MM.1S (cell line): ENCODE measurements around the gene TYK2.

Source experiments
- DNase-seq: peaks from one replicate; pipeline ENCODE4 v3.0.0-alpha.2; 2015
- H2AFZ ChIP-seq: fragments of 300-600 bp; sonication (generic); 2 replicates; pipeline ENCODE4 v1.6.0; 2016; ENCODE audit warnings: antibody characterized with exemption, low read length
- H3F3A ChIP-seq: fragments of 300-600 bp; sonication (generic); 2 replicates; pipeline ENCODE4 v1.6.1; 2016; ENCODE audit warnings: mild to moderate bottlenecking, antibody characterized with exemption, low read length, moderate library complexity, mixed read lengths; ENCODE audit not compliant: insufficient read depth
- H3K27ac ChIP-seq: fragments of 300-600 bp; sonication (generic); 2 replicates; pipeline ENCODE4 v1.5.1; 2016; ENCODE audit warnings: mild to moderate bottlenecking, low read length
- H3K27me3 ChIP-seq: fragments of 300-600 bp; sonication (generic); replicated peaks from 2 replicates; pipeline ENCODE4 v1.6.0; 2016; ENCODE audit warnings: low read length; ENCODE audit not compliant: insufficient read depth
- H3K36me3 ChIP-seq: fragments of 300-600 bp; sonication (generic); replicated peaks from 2 replicates; pipeline ENCODE4 v1.6.1; 2016; ENCODE audit warnings: mild to moderate bottlenecking, low read length, mixed read lengths; ENCODE audit not compliant: insufficient read depth
- H3K4me1 ChIP-seq: fragments of 300-600 bp; sonication (generic); 2 replicates; pipeline ENCODE4 v1.6.1; 2016; ENCODE audit warnings: low read length, mixed read lengths
- H3K4me2 ChIP-seq: fragments of 300-600 bp; sonication (generic); 2 replicates; pipeline ENCODE4 v1.6.0; 2016; ENCODE audit warnings: low read depth, low read length
- H3K4me3 ChIP-seq: fragments of 300-600 bp; sonication (generic); 2 replicates; pipeline ENCODE4 v1.5.1; 2016; ENCODE audit warnings: low read length, mixed read lengths
- H3K79me2 ChIP-seq: fragments of 300-600 bp; sonication (generic); 2 replicates; pipeline ENCODE4 v1.6.1; 2016; ENCODE audit warnings: mixed run types, low read length, mixed read lengths
- H3K9ac ChIP-seq: fragments of 300-600 bp; sonication (generic); 2 replicates; pipeline ENCODE4 v1.6.1; 2016; ENCODE audit warnings: low read length, mixed read lengths
- H3K9me2 ChIP-seq: fragments of 300-600 bp; sonication (generic); replicated peaks from 2 replicates; pipeline ENCODE4 v1.6.1; 2016; ENCODE audit warnings: mild to moderate bottlenecking, low read length, mixed read lengths; ENCODE audit not compliant: insufficient read depth
- H3K9me3 ChIP-seq: fragments of 300-600 bp; sonication (generic); replicated peaks from 2 replicates; pipeline ENCODE4 v1.6.1; 2016; ENCODE audit warnings: mild to moderate bottlenecking, low read length, mixed read lengths; ENCODE audit not compliant: insufficient read depth
- H4K20me1 ChIP-seq: fragments of 300-600 bp; sonication (generic); 2 replicates; pipeline ENCODE4 v1.6.1; 2016; ENCODE audit warnings: mild to moderate bottlenecking, low read length, moderate library complexity, mixed read lengths; ENCODE audit not compliant: insufficient read depth
- CTCF ChIP-seq: fragments of 300-600 bp; sonication (generic); IDR thresholded peaks from 2 replicates; pipeline ENCODE4 v1.5.1; 2016; ENCODE audit warnings: antibody characterized with exemption, low read length, mixed read lengths
- EZH2 ChIP-seq: fragments of 300-600 bp; sonication (generic); optimal IDR thresholded peaks from 2 replicates; pipeline ENCODE3; 2017; ENCODE audit warnings: low read depth, mild to moderate bottlenecking, antibody characterized with exemption, low read length, mixed read lengths
- EZH2phosphoT487 ChIP-seq: fragments of 300-600 bp; sonication (generic); IDR thresholded peaks from 2 replicates; pipeline ENCODE4 v1.6.1; 2018; ENCODE audit warnings: antibody characterized with exemption, low read length

TYK2 gene

GRCh38 chr19:10309423-10309822, 70.9 kb downstream of the TYK2 start, which contains the start of gene ZGLP1:
TSS of gene ZGLP1 (minus strand) at chr19:10309815.
- no peaks in the 10 kb centered on the region for H3K79me2 ChIP-seq
- H3K27ac ChIP-seq, result no peak within 1 kb of the TSS
- no peak within 1 kb of the TSS for H3K9ac ChIP-seq
- DNase-seq, result no peak
- no peaks in the 10 kb centered on the region for H3K4me1 ChIP-seq
- TF ChIP-seq CTCF, result no peak
- no peak for TF ChIP-seq EZH2
- no peak for TF ChIP-seq EZH2phosphoT487
- H3K9me2 ChIP-seq, result no peaks in the 10 kb centered on the region
- no peak within 1 kb of the TSS for H2AFZ ChIP-seq
- H4K20me1 ChIP-seq, result no peaks in the 10 kb centered on the region
- H3K9me3 ChIP-seq, result no peaks in the 10 kb centered on the region
- H3K27me3 ChIP-seq, result no peaks in the 10 kb centered on the region
- no peaks in the 10 kb centered on the region for H3F3A ChIP-seq
- H3K4me3 ChIP-seq, result no peak within 1 kb of the TSS
- H3K4me2 ChIP-seq, result no peak within 1 kb of the TSS
- H3K36me3 ChIP-seq, result no peaks in the 10 kb centered on the region

GRCh38 chr19:10306327-10306726, 74.0 kb downstream of the TYK2 start:
- no peaks in the 10 kb centered on the region for H3K9me2 ChIP-seq
- H3K4me3 ChIP-seq, result no peak overlapping the region
- H3F3A ChIP-seq, result no peaks in the 10 kb centered on the region
- H3K36me3 ChIP-seq, result no peaks in the 10 kb centered on the region
- H3K27ac ChIP-seq, result no peak overlapping the region
- no peak overlapping the region for H3K9ac ChIP-seq
- TF ChIP-seq EZH2, result no peak
- TF ChIP-seq EZH2phosphoT487, result no peak
- TF ChIP-seq CTCF, result no peak
- no peaks in the 10 kb centered on the region for H3K79me2 ChIP-seq
- no peaks in the 10 kb centered on the region for H4K20me1 ChIP-seq
- no peak overlapping the region for H2AFZ ChIP-seq
- no peak overlapping the region for H3K4me2 ChIP-seq
- no peaks in the 10 kb centered on the region for H3K4me1 ChIP-seq
- H3K9me3 ChIP-seq, result no peaks in the 10 kb centered on the region
- H3K27me3 ChIP-seq, result no peaks in the 10 kb centered on the region
- no peak for DNase-seq

- H3K9me2 ChIP-seq, result no peaks in the 10 kb centered on the region
- TF ChIP-seq EZH2phosphoT487 (no peak), EZH2 (no peak), CTCF (no peak)
- H2AFZ ChIP-seq, result no peak overlapping the region
- no peaks in the 10 kb centered on the region for H3F3A ChIP-seq
- no peak overlapping the region for H3K4me2 ChIP-seq
- no peaks in the 10 kb centered on the region for H3K36me3 ChIP-seq
- no peaks in the 10 kb centered on the region for H4K20me1 ChIP-seq
- H3K4me3 ChIP-seq, result no peak overlapping the region
- H3K27me3 ChIP-seq, result no peaks in the 10 kb centered on the region
- no peak overlapping the region for H3K9ac ChIP-seq
- no peak overlapping the region for H3K27ac ChIP-seq
- H3K4me1 ChIP-seq, result no peaks in the 10 kb centered on the region
- H3K79me2 ChIP-seq, result no peaks in the 10 kb centered on the region
- no peak for DNase-seq
- no peaks in the 10 kb centered on the region for H3K9me3 ChIP-seq
These were observed 75.1 kb downstream of the TYK2 start for GRCh38 chr19:10305139-10305806.
